Measurements from ENCODE around the gene KCNAB1.

Gene KCNAB1

DNA sequence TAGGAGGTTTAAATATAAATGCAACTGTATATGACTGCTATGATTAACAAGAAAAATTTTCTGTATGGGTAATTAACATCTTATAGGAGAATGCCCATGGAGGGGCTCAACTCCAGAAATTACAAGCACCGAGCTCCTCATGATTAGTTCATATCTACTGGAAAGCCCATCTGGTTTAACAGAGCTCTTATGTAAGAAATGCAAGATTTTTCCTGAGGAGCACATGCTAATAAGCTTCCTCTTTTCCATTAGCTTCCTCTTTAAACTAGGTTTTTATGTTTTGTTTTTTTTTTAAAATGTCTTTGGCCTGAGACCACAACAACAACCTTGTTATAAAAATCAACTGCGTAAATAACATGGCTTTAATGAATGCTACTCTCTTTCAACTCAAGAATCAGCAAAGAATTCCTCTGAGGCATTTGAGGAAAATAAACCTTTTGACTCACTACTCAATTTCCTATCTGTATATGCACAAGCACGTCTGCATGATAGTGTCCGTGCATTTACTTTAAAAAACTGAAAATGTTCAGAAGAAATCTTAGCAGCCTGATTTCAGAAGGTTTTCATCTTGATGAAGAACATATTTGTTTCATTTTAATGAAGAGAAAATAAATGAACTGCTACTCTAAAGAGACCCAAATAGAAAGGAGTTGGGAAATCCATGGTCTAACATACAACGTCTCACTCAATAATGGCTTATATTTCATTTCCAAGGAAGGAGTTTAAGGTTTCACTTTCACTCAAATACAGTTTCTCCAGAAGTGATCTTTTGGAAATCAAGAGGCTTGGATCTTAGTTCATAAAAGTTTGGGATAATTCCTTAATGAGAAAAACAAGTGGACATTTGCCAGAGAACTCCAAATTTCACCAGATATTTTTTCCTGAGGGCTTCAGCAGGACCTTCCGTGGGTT, 180.8 kb downstream of the KCNAB1 start:
- ChIA-PET POLR2A (no interaction called here), CTCF (no interaction called here)
- Histone ChIP-seq H3K4me1 (ENCODE audit: control extremely low read depth in 1 of 4, control insufficient read depth in 4 of 4, insufficient read depth in 4 of 4, low read length in 3 of 4) (peaks cover 0 to 6% (median 1%) of the 10 kb centered on the region in 4 experiments), H3K27me3 (replicated peaks in 2 of 5; ENCODE audit: control insufficient read depth in 4 of 5, insufficient read depth in 5 of 5, low read length in 4 of 5) (no peaks in the 10 kb centered on the region), H3K4me3 (ENCODE audit: control insufficient read depth in 1 of 7, extremely low read depth in 1 of 7, insufficient read depth in 4 of 7, low read depth in 2 of 7, low read length in 6 of 7) (no peak overlapping the region), H3K9me3 (ENCODE audit: control extremely low read depth in 1 of 5, control insufficient read depth in 4 of 5, insufficient read depth in 2 of 5, low read depth in 1 of 5, low read length in 4 of 5) (no peaks in the 10 kb centered on the region), H3K36me3 (ENCODE audit: control insufficient read depth in 4 of 4, insufficient read depth in 4 of 4, low read length in 3 of 4) (no peaks in the 10 kb centered on the region), H3K27ac (ENCODE audit: insufficient read depth in 1 of 2, low read depth in 1 of 2, low read length in 2 of 2, poor library complexity in 1 of 2, severe bottlenecking in 2 of 2) (no peak overlapping the region)
- peak in 2 of 3 donors; percentile 39 to 48 for DNase-seq
- WGBS (ENCODE audit: insufficient coverage) = 100% methylated on average over 1 of the region's 6 CpGs

DNA sequence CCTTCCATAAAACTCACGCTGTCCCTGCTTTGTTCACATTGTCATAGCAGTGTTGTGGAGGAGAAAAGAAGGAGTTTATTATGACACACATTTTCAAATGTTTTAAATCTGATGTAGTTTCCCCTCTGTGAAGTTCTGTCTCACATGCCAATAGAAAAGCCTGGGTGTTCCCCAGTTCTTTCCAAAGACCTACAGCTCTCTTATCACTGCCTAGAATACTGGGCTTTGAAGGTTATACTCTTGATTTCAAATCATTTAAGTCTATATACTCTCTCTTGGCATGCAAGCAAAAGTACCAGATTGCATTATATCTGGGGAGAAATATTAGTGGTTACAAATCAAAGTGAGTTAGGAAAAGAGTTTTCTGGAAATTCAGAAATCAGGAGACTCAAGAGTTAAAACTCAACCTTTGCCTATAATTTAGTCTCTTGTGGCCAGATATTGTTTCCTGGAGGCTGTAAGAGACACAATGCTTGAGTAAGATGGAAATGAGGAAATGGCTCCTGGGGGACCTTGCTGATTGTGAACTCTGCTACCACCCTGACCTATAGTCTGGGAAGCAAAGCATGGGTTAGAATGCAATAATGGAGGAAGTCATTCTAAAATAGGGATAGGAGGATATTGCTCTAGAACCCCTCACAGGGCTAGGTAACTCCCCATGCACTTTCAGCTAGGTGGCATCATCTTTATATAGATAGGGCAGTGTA, 182.8 kb downstream of the KCNAB1 start:
- no peak overlapping the region for H3K27ac ChIP-seq (ENCODE audit: insufficient read depth in 1 of 2, low read depth in 1 of 2, low read length in 2 of 2, poor library complexity in 1 of 2, severe bottlenecking in 2 of 2)
- no peaks in the 10 kb centered on the region for H3K36me3 ChIP-seq (ENCODE audit: control insufficient read depth in 4 of 4, insufficient read depth in 4 of 4, low read length in 3 of 4)
- WGBS (ENCODE audit: insufficient coverage) = no CpG with 5 or more reads among the region's 1 CpG
- no peak for DNase-seq
- H3K4me1 ChIP-seq (ENCODE audit: control extremely low read depth in 1 of 4, control insufficient read depth in 4 of 4, insufficient read depth in 4 of 4, low read length in 3 of 4) = peaks cover 0 to 6% (median 1%) of the 10 kb centered on the region in 4 experiments
- POLR2A ChIA-PET = no interaction called here
- H3K9me3 ChIP-seq (ENCODE audit: control extremely low read depth in 1 of 5, control insufficient read depth in 4 of 5, insufficient read depth in 2 of 5, low read depth in 1 of 5, low read length in 4 of 5) = no peaks in the 10 kb centered on the region
- no peak overlapping the region for H3K4me3 ChIP-seq (ENCODE audit: control insufficient read depth in 1 of 7, extremely low read depth in 1 of 7, insufficient read depth in 4 of 7, low read depth in 2 of 7, low read length in 6 of 7)
- no peaks in the 10 kb centered on the region for H3K27me3 ChIP-seq (replicated peaks in 2 of 5; ENCODE audit: control insufficient read depth in 4 of 5, insufficient read depth in 5 of 5, low read length in 4 of 5)
- CTCF ChIA-PET = no interaction called here

DNA sequence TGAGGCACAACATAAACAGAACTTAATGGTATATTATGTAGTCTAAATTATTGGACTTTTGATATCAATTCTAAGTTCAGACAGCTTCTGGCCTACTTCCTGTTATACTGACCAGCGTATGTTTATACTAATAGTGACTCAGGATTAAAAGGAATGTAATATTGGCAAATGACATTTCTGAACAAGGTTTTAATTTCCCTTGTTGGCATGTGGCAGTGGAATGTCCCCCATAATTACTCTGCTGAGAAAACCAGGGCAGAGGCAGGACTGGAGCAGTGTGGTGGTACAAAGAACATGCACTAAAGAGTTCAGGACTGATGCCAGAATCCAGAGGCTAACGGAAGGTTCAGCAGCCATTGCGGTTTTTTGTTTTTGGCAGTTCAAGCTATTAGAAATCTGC, 184.0 kb downstream of the KCNAB1 start:
- DNase-seq = no peak
- no peaks in the 10 kb centered on the region for H3K36me3 ChIP-seq (ENCODE audit: control insufficient read depth in 4 of 4, insufficient read depth in 4 of 4, low read length in 3 of 4)
- WGBS (ENCODE audit: insufficient coverage) = 100% methylated on average over 2 of the region's 3 CpGs
- no peaks in the 10 kb centered on the region for H3K27me3 ChIP-seq (replicated peaks in 2 of 5; ENCODE audit: control insufficient read depth in 4 of 5, insufficient read depth in 5 of 5, low read length in 4 of 5)
- H3K4me1 ChIP-seq (ENCODE audit: control extremely low read depth in 1 of 4, control insufficient read depth in 4 of 4, insufficient read depth in 4 of 4, low read length in 3 of 4) = peaks cover 0 to 6% (median 1%) of the 10 kb centered on the region in 4 experiments
- H3K4me3 ChIP-seq (ENCODE audit: control insufficient read depth in 1 of 7, extremely low read depth in 1 of 7, insufficient read depth in 4 of 7, low read depth in 2 of 7, low read length in 6 of 7) = no peak overlapping the region
- no peaks in the 10 kb centered on the region for H3K9me3 ChIP-seq (ENCODE audit: control extremely low read depth in 1 of 5, control insufficient read depth in 4 of 5, insufficient read depth in 2 of 5, low read depth in 1 of 5, low read length in 4 of 5)
- POLR2A ChIA-PET = no interaction called here
- no peak overlapping the region for H3K27ac ChIP-seq (ENCODE audit: insufficient read depth in 1 of 2, low read depth in 1 of 2, low read length in 2 of 2, poor library complexity in 1 of 2, severe bottlenecking in 2 of 2)
- CTCF ChIA-PET = no interaction called here

DNA sequence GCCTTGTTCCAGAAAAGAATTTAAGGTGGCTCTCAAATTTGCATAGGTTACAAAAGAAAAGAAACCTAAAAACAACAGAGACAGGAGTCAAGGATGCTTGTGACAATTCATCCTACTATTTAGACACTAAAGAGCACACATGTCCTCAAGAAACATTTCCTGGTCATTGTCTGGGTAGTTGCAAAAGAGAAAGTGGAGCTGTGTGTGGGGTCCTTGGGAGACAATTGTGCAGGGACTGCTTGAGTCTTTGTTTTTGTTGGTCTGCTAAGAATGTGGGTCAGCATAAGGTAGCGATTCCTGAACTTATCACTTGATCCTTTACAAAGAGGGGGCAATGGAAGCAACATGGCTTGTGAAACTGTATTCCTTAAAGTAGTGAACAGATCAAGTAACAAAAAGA, 185.3 kb downstream of the KCNAB1 start:
- WGBS (ENCODE audit: insufficient coverage) = 88% methylated on average over 1 of the region's 1 CpG
- Histone ChIP-seq H3K9me3 (ENCODE audit: control extremely low read depth in 1 of 5, control insufficient read depth in 4 of 5, insufficient read depth in 2 of 5, low read depth in 1 of 5, low read length in 4 of 5) (no peaks in the 10 kb centered on the region), H3K36me3 (ENCODE audit: control insufficient read depth in 4 of 4, insufficient read depth in 4 of 4, low read length in 3 of 4) (no peaks in the 10 kb centered on the region), H3K4me1 (ENCODE audit: control extremely low read depth in 1 of 4, control insufficient read depth in 4 of 4, insufficient read depth in 4 of 4, low read length in 3 of 4) (peaks cover 0 to 6% (median 1%) of the 10 kb centered on the region in 4 experiments), H3K4me3 (ENCODE audit: control insufficient read depth in 1 of 7, extremely low read depth in 1 of 7, insufficient read depth in 4 of 7, low read depth in 2 of 7, low read length in 6 of 7) (no peak overlapping the region), H3K27me3 (replicated peaks in 2 of 5; ENCODE audit: control insufficient read depth in 4 of 5, insufficient read depth in 5 of 5, low read length in 4 of 5) (no peaks in the 10 kb centered on the region), H3K27ac (ENCODE audit: insufficient read depth in 1 of 2, low read depth in 1 of 2, low read length in 2 of 2, poor library complexity in 1 of 2, severe bottlenecking in 2 of 2) (no peak overlapping the region)
- no peak for DNase-seq
- ChIA-PET CTCF (no interaction called here), POLR2A (no interaction called here)

DNA sequence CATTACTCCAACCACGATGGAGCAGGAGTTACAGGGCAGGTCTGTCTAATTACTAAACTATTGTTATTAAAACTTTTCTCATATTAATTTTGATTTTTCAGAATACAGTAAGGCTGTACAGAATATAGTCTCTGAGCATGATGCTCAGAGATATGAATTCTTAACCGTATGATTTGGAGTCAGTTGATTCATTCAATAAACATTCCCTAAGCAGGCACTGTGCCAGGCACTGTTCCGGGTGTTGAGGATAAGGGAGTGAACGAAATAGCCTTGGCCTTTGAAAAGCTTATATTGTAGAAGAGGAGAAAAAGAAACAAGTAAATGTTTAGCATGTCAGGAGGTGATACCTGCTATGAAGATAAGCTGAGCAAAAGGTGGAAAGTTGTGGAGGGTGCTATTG, 187.3 kb downstream of the KCNAB1 start:
- Histone ChIP-seq H3K27ac (ENCODE audit: insufficient read depth in 1 of 2, low read depth in 1 of 2, low read length in 2 of 2, poor library complexity in 1 of 2, severe bottlenecking in 2 of 2) (no peak overlapping the region), H3K36me3 (ENCODE audit: control insufficient read depth in 4 of 4, insufficient read depth in 4 of 4, low read length in 3 of 4) (no peaks in the 10 kb centered on the region), H3K9me3 (ENCODE audit: control extremely low read depth in 1 of 5, control insufficient read depth in 4 of 5, insufficient read depth in 2 of 5, low read depth in 1 of 5, low read length in 4 of 5) (no peaks in the 10 kb centered on the region), H3K4me3 (ENCODE audit: control insufficient read depth in 1 of 7, extremely low read depth in 1 of 7, insufficient read depth in 4 of 7, low read depth in 2 of 7, low read length in 6 of 7) (no peak overlapping the region), H3K27me3 (replicated peaks in 2 of 5; ENCODE audit: control insufficient read depth in 4 of 5, insufficient read depth in 5 of 5, low read length in 4 of 5) (no peaks in the 10 kb centered on the region), H3K4me1 (ENCODE audit: control extremely low read depth in 1 of 4, control insufficient read depth in 4 of 4, insufficient read depth in 4 of 4, low read length in 3 of 4) (no peaks in the 10 kb centered on the region)
- POLR2A ChIA-PET = no interaction called here
- no peak for DNase-seq
- CTCF ChIA-PET = no interaction called here
- WGBS (ENCODE audit: insufficient coverage) = 100% methylated on average over 1 of the region's 4 CpGs

DNA sequence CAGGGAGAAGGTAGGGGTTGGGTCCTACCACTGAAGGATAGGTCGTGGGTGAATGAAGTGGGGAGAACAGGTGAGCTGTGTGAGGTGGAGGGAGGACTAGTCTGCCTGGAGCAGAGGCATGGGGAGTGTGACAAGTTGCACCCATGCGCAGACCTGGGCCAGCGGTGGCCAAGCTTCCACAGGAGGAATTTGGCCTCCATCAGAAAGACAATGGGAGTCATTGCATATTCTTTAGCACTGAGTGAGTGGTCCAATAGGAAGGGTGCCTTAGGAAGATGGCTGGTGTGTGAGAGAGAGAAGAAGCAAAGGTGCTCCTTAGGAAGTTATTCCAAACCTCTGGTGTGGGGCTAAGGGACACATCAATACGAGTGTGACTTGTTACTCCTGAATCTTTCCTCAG, 191.1 kb downstream of the KCNAB1 start:
- DNase-seq = no peak
- Histone ChIP-seq H3K4me3 (ENCODE audit: control insufficient read depth in 1 of 7, extremely low read depth in 1 of 7, insufficient read depth in 4 of 7, low read depth in 2 of 7, low read length in 6 of 7) (no peak overlapping the region), H3K27me3 (replicated peaks in 2 of 5; ENCODE audit: control insufficient read depth in 4 of 5, insufficient read depth in 5 of 5, low read length in 4 of 5) (no peaks in the 10 kb centered on the region), H3K36me3 (ENCODE audit: control insufficient read depth in 4 of 4, insufficient read depth in 4 of 4, low read length in 3 of 4) (no peaks in the 10 kb centered on the region), H3K4me1 (ENCODE audit: control extremely low read depth in 1 of 4, control insufficient read depth in 4 of 4, insufficient read depth in 4 of 4, low read length in 3 of 4) (no peaks in the 10 kb centered on the region), H3K27ac (ENCODE audit: insufficient read depth in 1 of 2, low read depth in 1 of 2, low read length in 2 of 2, poor library complexity in 1 of 2, severe bottlenecking in 2 of 2) (no peak overlapping the region), H3K9me3 (ENCODE audit: control extremely low read depth in 1 of 5, control insufficient read depth in 4 of 5, insufficient read depth in 2 of 5, low read depth in 1 of 5, low read length in 4 of 5) (no peaks in the 10 kb centered on the region)
- POLR2A ChIA-PET = no interaction called here
- WGBS (ENCODE audit: insufficient coverage) = 94% methylated on average over 4 of the region's 4 CpGs
- CTCF ChIA-PET = no interaction called here

DNA sequence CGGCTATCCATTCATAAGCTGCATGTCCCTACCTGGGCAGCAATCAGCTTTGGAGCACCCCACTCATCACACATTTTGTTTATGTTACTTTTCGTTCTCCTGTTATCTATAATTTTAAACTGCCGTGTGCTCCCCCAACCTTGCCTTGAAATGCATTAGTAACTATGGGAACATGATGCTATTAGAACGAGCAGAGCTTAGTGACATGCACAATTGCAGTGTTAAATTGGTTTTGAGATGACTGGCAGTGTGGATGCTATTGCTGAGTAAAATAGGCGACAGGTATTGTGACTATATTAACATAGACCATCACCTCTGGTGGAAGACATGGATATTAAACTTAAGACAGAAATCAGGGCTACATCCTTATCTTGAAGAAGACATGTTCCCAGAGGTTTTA, 191.6 kb downstream of the KCNAB1 start:
- DNase-seq = no peak
- H3K4me3 ChIP-seq (ENCODE audit: control insufficient read depth in 1 of 7, extremely low read depth in 1 of 7, insufficient read depth in 4 of 7, low read depth in 2 of 7, low read length in 6 of 7) = no peak overlapping the region
- CTCF ChIA-PET = interaction anchor here (0.7 kb wide), 1 partner anchor 12 kb away, joined by 3 read pairs; no protein-coding TSS in a partner anchor
- H3K27ac ChIP-seq (ENCODE audit: insufficient read depth in 1 of 2, low read depth in 1 of 2, low read length in 2 of 2, poor library complexity in 1 of 2, severe bottlenecking in 2 of 2) = no peak overlapping the region
- no peaks in the 10 kb centered on the region for H3K36me3 ChIP-seq (ENCODE audit: control insufficient read depth in 4 of 4, insufficient read depth in 4 of 4, low read length in 3 of 4)
- POLR2A ChIA-PET = no interaction called here
- H3K4me1 ChIP-seq (ENCODE audit: control extremely low read depth in 1 of 4, control insufficient read depth in 4 of 4, insufficient read depth in 4 of 4, low read length in 3 of 4) = no peaks in the 10 kb centered on the region
- 100% methylated on average over 2 of the region's 5 CpGs for WGBS (ENCODE audit: insufficient coverage)
- H3K9me3 ChIP-seq (ENCODE audit: control extremely low read depth in 1 of 5, control insufficient read depth in 4 of 5, insufficient read depth in 2 of 5, low read depth in 1 of 5, low read length in 4 of 5) = no peaks in the 10 kb centered on the region
- H3K27me3 ChIP-seq (replicated peaks in 2 of 5; ENCODE audit: control insufficient read depth in 4 of 5, insufficient read depth in 5 of 5, low read length in 4 of 5) = no peaks in the 10 kb centered on the region
